Fibroblast of lung (primary cell): Measurements from ENCODE around the gene EPC2. TPM values are rescaled to one million over a fixed set of nuclear protein-coding genes. Genes with fewer than 3 reads are reported as not detected.
A peak's percentile ranks its signal among the peaks of the same experiment; 100 is the strongest.

ENCODE experiments used
- DNase-seq, 2 donors: peaks; one replicate each; pipeline versions ENCODE4 v3.0.0 to v3.0.0-alpha.2; 2010; ENCODE audit warnings: low read depth in 2 of 2
- H2AFZ ChIP-seq: 2 replicates; pipeline ENCODE4 v1.5.1; 2012; ENCODE audit warnings: low read length, control low read depth, inconsistent platforms
- H3K27ac ChIP-seq: 2 replicates; pipeline ENCODE4 v1.5.1; 2011; ENCODE audit warnings: low read length, control low read depth; ENCODE audit not compliant: insufficient read depth
- H3K27me3 ChIP-seq: 2 replicates; pipeline ENCODE4 v1.5.1; 2011; ENCODE audit warnings: mild to moderate bottlenecking, low read length; ENCODE audit not compliant: control insufficient read depth, insufficient read depth
- H3K36me3 ChIP-seq: 2 replicates; pipeline ENCODE4 v1.5.1; 2011; ENCODE audit warnings: low read length; ENCODE audit not compliant: control insufficient read depth, insufficient read depth
- H3K4me1 ChIP-seq: 2 replicates; pipeline ENCODE4 v1.5.1; 2011; ENCODE audit warnings: low read length; ENCODE audit not compliant: control insufficient read depth, insufficient read depth; ENCODE audit errors: extremely low read depth
- H3K4me2 ChIP-seq: 2 replicates; pipeline ENCODE4 v1.5.1; 2011; ENCODE audit warnings: low read length, control low read depth; ENCODE audit not compliant: insufficient read depth; ENCODE audit errors: extremely low read depth
- H3K4me3 ChIP-seq, 4 experiments: fragments of 200-600 bp in 1 of 4; sonication (generic) in 1 of 4; replicated peaks in 1 of 4; 2 replicates each; pipeline ENCODE4 v1.5.1; 2011 to 2016; ENCODE audit warnings: low read length in 4 of 4, low read depth in 3 of 4, mild to moderate bottlenecking in 3 of 4, control low read depth in 2 of 4, inconsistent platforms in 1 of 4, mixed read lengths in 1 of 4; ENCODE audit not compliant: insufficient read depth in 1 of 4; ENCODE audit errors: control extremely low read depth in 1 of 4
- H3K79me2 ChIP-seq: 2 replicates; pipeline ENCODE4 v1.5.1; 2012; ENCODE audit warnings: mild to moderate bottlenecking, low read length, inconsistent platforms; ENCODE audit not compliant: control insufficient read depth, insufficient read depth
- H3K9ac ChIP-seq: 2 replicates; pipeline ENCODE4 v1.5.1; 2011; ENCODE audit warnings: mild to moderate bottlenecking, low read length, control low read depth; ENCODE audit not compliant: insufficient read depth
- H3K9me3 ChIP-seq: 2 replicates; pipeline ENCODE4 v1.5.1; 2012; ENCODE audit warnings: low read depth, low read length; ENCODE audit not compliant: control insufficient read depth, insufficient read depth
- H4K20me1 ChIP-seq: 2 replicates; pipeline ENCODE4 v1.5.1; 2011; ENCODE audit warnings: low read length; ENCODE audit not compliant: control insufficient read depth, insufficient read depth; ENCODE audit errors: extremely low read depth
- CTCF ChIP-seq, 2 donors: IDR thresholded peaks in 1 of 2; conservative IDR thresholded peaks in 1 of 2; 1 replicate in 1 of 2; 2 replicates in 1 of 2; pipeline ENCODE4 v1.5.1; 2011 to 2012; ENCODE audit warnings: low read length in 2 of 2, control low read depth in 1 of 2, inconsistent platforms in 1 of 2, low read depth in 1 of 2, mild to moderate bottlenecking in 1 of 2
- EZH2 ChIP-seq: IDR thresholded peaks from 2 replicates; pipeline ENCODE4 v1.5.1; 2012; ENCODE audit warnings: low read length, control low read depth, mild to moderate bottlenecking; ENCODE audit errors: missing control alignments
- polyA minus RNA-seq: library from RNA; depleted of rRNA, polyadenylated mRNA; stranded (reverse); fragments of >200 nt; gene quantifications from 2 replicates; pipeline ENCODE4 v1.2.3, GENCODE V29; 2011; ENCODE audit warnings: low replicate concordance
- polyA plus RNA-seq, 2 donors: library from polyadenylated mRNA; depleted of rRNA in 1 of 2; stranded (reverse) in 1 of 2; unstranded in 1 of 2; fragments of >200 nt; gene quantifications; 2 replicates each; pipeline ENCODE4 v1.2.1, GENCODE V29; 2011 to 2012; ENCODE audit warnings: missing spikeins in 1 of 2
- total RNA-seq: library from RNA; depleted of rRNA; stranded (reverse); fragments of >200 nt; gene quantifications from 2 replicates; pipeline ENCODE4 v1.2.1, GENCODE V29; 2014

EPC2 gene, protein sequence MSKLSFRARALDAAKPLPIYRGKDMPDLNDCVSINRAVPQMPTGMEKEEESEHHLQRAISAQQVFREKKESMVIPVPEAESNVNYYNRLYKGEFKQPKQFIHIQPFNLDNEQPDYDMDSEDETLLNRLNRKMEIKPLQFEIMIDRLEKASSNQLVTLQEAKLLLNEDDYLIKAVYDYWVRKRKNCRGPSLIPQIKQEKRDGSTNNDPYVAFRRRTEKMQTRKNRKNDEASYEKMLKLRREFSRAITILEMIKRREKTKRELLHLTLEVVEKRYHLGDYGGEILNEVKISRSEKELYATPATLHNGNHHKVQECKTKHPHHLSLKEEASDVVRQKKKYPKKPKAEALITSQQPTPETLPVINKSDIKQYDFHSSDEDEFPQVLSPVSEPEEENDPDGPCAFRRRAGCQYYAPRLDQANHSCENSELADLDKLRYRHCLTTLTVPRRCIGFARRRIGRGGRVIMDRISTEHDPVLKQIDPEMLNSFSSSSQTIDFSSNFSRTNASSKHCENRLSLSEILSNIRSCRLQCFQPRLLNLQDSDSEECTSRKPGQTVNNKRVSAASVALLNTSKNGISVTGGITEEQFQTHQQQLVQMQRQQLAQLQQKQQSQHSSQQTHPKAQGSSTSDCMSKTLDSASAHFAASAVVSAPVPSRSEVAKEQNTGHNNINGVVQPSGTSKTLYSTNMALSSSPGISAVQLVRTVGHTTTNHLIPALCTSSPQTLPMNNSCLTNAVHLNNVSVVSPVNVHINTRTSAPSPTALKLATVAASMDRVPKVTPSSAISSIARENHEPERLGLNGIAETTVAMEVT
- total RNA-seq (20.5 and 22.8 TPM in 2 replicates), polyA plus RNA-seq (19.6 TPM in 2 replicates), polyA minus RNA-seq (4.9 TPM in 2 replicates)
- 12.3 and 14.9 TPM in 2 replicates for polyA plus RNA-seq (2012)

- Histone ChIP-seq H3K79me2 (peaks cover 39% of the 10 kb centered on the region), H2AFZ (peak within 1 kb of the TSS; percentile 69), H3K9me3 (no peaks in the 10 kb centered on the region), H3K27ac (peak within 1 kb of the TSS; percentile 91), H3K9ac (peak within 1 kb of the TSS; percentile 89), H3K4me2 (peak within 1 kb of the TSS; percentile 85), H3K27me3 (peaks cover 4% of the 10 kb centered on the region), H3K36me3 (no peaks in the 10 kb centered on the region), H4K20me1 (peaks cover under 1% of the 10 kb centered on the region), H3K4me1 (peaks cover 3% of the 10 kb centered on the region), H3K4me3 (peak within 1 kb of the TSS; percentile 96 to 98 (median 96))
- DNase-seq: peak; percentile 76 to 84
- TF ChIP-seq EZH2 (peak; percentile 36), CTCF (conservative IDR thresholded peaks at IDR 0.05 in 1 of 2, IDR thresholded peaks at IDR 0.05 in 1 of 2; ENCODE audit: low read depth in 1 of 2, low read length in 2 of 2) (no peak)
Observed at GRCh38 chr2:148643998-148644882, at the start of gene EPC2. TSS of gene EPC2 (plus strand) at chr2:148644751. CDS start at chr2:148645018, 267 bp downstream.

DNA sequence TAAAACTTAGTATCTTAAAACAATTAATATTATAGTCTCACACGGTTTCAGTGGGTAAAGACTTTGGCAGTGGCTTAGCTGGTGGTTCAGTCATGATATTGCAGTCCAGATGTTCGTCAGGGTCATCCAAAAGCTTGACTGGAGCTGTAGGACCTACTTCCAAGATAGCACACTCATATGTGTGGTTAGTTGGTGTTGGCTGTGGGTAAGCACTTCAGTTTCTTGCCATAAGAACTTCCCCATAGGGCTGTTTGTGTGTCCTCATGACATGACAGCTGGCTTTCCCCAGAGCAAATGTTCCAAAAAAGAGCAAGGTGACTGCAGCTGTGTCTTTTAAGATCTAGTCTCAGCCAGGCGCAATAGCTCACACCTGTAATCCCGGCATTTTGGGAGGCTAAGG, 48.5 kb upstream of the EPC2 start:
- DNase-seq: no peak
- no peak overlapping the region for H3K4me3 ChIP-seq
- no peaks in the 10 kb centered on the region for H3K79me2 ChIP-seq
- H2AFZ ChIP-seq: no peak overlapping the region
- H3K9me3 ChIP-seq: no peaks in the 10 kb centered on the region
- H4K20me1 ChIP-seq: no peaks in the 10 kb centered on the region
- H3K27me3 ChIP-seq: no peaks in the 10 kb centered on the region
- no peaks in the 10 kb centered on the region for H3K36me3 ChIP-seq
- no peak overlapping the region for H3K27ac ChIP-seq
- H3K9ac ChIP-seq: no peak overlapping the region
- H3K4me2 ChIP-seq: no peak overlapping the region
- TF ChIP-seq EZH2 (no peak), CTCF (conservative IDR thresholded peaks at IDR 0.05 in 1 of 2, IDR thresholded peaks at IDR 0.05 in 1 of 2; ENCODE audit: low read depth in 1 of 2, low read length in 2 of 2) (no peak)
- no peaks in the 10 kb centered on the region for H3K4me1 ChIP-seq
